HTR-8/SVneo (cell line): ENCODE results near the gene ABCB8.

Experiments used
- DNase-seq: peaks from one replicate; pipeline ENCODE4 v3.0.0; 2011; ENCODE audit warnings: low spot score, mixed read lengths; ENCODE audit not compliant: insufficient read length
- FAIRE-seq: peaks from 2 replicates; lab custom pipeline; 2011; peaks lifted over from hg19 to GRCh38; lab: Jason Lieb, UNC

ABCB8 gene

DNA sequence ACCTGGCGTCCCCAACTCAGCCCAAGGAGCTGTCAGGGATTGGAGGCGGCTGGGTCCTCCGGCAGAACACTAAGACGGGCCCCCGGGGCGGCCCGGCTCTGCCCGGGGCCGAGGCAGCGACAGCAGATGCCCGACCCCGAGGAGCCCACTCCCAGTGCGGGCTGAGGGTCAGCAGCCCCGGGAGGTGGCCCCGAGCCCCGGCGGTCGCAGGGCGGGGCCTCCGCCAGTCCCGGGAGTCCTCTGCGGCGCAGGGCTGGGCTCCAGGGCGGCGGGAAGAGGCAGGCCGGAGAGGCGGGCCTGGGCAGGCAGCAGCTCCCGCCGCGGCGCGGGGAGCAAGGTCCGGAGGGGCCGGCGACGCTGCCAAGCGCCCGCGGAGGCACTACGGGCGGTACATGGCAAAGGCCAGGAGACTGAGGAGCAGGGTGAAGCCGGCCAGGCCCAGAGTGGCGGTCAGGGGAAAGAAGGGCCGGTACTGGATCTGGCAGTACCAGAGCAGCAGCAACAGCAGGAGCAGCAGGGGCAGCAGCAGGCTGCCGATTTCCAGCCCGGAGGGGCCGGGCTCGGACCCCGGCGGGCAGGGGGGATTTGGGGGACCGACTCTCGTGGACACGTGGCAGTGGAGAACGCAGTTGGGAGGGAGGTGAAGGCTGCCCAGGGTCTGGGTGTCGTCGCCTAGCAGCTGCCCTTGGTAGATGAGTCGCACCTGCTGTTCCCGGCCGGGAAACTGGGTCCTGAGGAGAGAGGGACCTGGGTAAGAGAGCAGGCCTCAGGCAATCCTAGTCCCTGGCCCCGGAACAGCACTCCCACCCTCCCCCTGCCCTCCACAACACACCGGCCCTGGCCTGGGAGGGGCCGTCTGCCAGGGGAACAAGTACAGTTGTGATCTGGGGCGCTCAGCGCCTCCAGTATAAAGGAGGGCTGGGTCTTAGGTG lies 53.2 kb downstream of the ABCB8 start:
- DNase-seq (no peak), FAIRE-seq (no peak)

- DNase-seq (no peak), FAIRE-seq (no peak)
Measured at GRCh38 chr7:151082141-151083070, 54.2 kb downstream of the ABCB8 start.

DNA sequence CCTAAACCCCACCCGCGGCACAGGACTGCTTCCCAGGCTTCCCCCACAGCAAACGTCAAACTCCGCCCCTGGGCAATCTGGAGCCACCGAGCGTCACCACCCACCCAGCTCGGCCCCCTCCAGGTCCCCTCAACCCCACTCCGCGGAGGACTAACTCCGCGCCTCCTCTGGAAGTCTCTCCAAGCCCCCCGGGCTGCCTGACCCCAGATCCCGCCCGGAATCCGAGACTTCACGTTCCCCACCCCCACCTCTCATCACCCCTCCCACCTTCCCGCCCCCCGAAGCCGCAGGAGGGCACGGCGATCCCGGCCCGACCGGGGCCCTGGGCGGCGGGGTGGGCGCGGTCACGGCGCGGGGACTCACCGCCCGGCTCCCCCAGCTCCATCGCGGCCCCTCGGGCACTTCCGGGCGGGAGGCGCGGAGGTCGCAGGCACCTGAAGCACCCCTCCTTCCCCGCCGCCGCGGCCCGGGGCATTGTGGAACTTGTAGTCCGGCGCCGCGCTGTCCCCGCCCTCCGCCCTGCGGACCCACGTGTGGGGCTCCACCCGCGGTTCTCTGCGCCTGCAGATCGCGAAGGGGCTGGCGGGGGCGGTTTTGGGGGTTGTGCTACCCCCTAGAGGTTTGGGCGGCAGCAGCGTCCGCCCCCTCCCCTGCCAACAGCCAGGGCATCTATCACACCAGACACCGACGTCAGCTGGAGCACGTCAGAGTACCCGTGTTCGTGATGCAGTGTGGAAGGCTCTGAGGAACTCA lies 55.0 kb downstream of the ABCB8 start, which contains the start of gene TMUB1:
Gene TMUB1 (minus strand): TSS at position 423 of the 753 bp plus-strand sequence. CDS start 930 bp downstream, outside the sequence.
- DNase-seq (peak; percentile 58), FAIRE-seq (no peak)

DNA sequence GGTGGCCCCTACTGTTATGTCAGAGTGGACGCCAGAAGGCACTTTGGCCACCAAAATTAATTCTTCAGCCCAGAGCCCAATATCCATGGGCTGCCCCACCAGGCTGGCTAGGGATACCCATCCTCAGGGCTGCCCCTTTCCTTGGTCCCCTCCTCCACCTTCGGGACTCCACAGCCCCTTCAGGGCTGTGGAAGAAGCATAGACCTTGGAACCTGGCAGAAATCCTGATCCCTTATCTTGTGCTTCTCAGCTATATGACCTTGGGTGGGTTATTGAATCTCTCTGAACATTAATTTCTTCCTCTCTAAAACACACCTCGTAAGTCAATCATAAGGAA lies 55.5 kb downstream of the ABCB8 start:
- DNase-seq (no peak), FAIRE-seq (no peak)

GRCh38 chr7:151085329-151085690 lies 57.1 kb downstream of the ABCB8 start:
- FAIRE-seq (no peak), DNase-seq (no peak)

- no peak for FAIRE-seq
- DNase-seq, result peak; percentile 77
Measured at GRCh38 chr7:151085691-151086620, 57.7 kb downstream of the ABCB8 start, which contains the start of gene AGAP3. Gene AGAP3, plus strand, starts transcription at chr7:151086475. Its CDS starts 267 bp downstream, at chr7:151086742.

DNA sequence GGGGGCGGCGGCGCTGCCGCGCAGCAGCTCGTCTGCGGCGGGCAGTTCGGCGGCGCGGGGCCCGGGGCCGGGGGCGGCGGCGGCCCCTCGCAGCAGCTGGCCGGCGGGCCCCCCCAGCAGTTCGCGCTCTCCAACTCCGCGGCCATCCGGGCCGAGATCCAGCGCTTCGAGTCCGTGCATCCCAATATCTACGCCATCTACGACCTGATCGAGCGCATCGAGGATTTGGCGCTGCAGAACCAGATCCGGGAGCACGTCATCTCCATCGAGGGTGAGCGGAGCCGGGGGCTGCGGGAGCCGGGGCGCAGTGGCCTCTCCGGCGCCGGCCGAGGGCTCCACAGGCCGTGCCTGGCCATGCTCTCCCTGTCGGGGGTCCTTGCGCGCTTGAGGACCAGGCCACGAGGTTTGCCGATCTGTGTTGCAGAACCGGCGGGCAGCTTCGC lies 58.6 kb downstream of the ABCB8 start:
- FAIRE-seq (no peak), DNase-seq (no peak)

DNA sequence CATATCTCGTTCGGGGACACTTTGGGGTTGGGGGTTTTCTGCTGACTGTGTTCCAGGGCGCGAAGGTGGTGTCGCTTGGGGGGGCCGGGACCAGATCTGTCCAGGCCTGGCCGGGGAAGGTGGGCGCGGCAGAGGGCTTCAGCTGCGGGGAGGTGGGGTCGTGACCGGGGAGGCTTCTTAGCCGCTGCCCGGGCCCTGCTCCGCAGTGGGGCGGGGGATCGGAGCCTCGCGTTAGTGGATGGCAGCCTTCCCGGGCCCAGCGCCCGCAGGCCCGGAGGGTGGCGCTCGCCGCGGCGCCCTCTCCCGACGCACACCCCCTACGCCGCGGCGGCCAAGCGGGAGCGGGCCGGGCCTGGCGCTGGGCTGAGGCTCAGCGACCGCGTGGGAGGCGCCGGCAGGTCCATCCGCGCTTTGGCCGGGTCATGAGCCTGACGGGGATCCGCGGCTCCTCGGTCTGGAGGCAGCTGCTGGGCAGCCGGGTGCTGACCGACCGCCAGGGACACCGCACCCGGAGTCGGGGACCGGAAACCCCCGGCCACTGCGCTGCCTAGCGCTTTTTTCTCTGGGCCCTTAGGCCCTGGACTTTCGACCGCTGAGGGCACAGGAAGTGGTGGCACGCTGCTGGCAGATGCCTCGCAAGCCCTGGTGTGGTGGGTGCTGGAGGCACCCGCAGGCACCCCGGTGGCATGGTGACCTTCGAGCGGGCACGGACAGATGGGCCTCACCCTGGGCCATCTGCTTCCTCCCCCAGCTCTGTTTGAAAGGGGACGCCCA lies 59.2 kb downstream of the ABCB8 start:
- DNase-seq, result no peak
- FAIRE-seq, result no peak

DNA sequence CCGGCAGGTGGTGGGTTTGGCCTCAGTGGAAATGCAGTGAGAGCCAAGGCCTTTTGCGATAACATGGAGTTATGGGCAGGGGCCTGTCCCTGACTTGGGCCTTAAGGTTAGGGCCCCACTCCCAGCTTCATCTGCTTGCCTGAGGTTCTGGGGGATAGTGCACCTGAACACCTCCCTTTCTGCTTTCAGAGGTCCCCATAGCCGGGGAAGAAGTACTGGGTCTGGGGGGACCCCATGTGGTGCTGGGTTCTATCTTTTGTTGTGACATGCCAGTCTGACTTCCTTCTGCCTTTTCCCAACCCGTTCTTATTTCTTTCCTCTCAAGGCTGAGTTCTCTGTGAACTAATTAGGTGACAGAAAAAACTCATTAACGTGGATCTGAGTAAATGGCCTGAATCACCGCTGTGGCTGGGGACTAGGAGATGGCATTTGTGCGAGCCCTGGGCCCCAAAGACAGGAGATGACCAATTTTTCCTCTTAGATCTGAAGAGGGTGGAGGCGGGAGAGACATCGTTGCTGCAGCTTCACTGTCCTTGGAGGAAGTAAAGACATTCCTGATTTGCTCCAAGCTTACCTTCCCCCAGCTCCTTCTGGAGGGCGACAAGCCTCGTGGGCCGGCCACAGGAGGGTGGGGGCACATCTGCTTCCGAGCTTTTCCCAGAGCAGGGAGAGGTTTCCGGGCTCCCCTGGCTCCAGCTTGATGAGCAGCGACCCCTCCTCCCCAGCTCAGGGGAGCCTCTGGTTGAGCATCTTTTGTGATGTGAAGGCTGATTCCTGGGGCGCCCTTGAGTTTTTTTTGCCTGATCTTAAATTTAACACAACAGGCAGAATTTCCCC lies 60.0 kb downstream of the ABCB8 start:
- FAIRE-seq (no peak), DNase-seq (no peak)

- DNase-seq (no peak), FAIRE-seq (no peak)
Measured at GRCh38 chr7:151088856-151089699, 60.8 kb downstream of the ABCB8 start.

DNA sequence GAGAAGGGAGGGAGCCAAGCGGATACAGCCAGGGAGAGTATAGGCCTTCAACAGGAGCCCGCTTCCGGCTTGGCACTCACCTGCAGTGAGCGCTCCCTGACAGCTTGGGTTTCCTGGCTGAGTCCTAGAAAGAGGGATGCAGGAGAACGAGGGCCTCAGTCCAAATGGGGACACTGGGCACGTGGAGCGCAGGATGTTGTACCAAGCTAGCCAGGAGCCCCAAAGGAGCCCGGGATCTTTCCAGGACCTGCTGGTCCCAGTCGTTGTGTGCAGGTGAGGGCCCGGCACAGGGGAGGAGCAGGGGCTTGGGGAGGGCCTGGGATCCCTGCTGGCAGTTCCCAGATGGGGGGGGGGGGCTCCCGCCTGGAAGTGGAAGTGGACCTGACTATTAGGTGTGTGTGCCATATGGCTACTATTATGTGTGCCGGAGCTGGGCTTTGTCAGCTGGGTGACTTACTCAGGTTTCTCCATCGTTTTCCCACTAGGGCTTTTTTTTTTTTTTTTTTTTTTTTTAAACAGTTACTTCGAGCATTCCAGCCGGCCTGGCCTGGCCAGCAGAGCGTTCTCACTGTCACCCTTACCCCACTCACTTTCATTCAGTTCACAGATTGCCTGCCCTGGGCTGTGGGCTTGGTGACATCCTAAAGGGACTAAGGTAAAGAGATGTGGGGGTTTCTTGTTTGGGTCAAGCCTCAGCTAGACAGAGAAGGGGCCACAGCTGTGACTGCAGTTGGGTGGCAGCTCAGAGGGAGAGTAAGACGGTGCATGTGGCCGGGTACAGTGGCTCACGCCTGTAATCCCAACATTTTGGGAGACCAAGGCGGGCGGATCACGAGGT lies 61.9 kb downstream of the ABCB8 start:
- DNase-seq (no peak), FAIRE-seq (no peak)

DNA sequence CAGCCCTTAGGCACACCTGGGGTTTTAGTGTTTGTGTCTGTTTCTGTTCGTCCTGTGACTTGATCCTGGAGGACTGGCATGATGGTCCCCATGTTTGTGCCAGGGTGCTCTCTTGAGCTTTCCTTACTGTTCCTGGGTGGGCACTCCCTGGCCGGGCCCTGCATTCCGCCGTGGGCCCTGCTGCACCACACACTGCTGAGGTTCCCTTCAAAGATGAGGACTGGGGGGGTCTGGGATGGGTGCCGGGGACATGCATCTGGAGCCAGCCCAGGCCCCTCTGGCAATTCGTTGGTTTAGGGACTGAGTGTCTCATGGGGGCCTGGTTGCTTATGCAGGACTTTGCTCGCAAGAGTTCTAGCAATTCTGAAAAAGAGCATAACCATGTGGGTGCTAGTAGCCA lies 62.8 kb downstream of the ABCB8 start:
- FAIRE-seq (no peak), DNase-seq (no peak)

- FAIRE-seq (no peak), DNase-seq (no peak)
Measured at GRCh38 chr7:151091431-151091830, 63.2 kb downstream of the ABCB8 start.

- DNase-seq, result no peak
- no peak for FAIRE-seq
Measured at GRCh38 chr7:151091988-151092387, 63.7 kb downstream of the ABCB8 start.

- DNase-seq, result no peak
- FAIRE-seq, result no peak
Measured at GRCh38 chr7:151093748-151094147, 65.5 kb downstream of the ABCB8 start.

- FAIRE-seq, result no peak
- no peak for DNase-seq
Measured at GRCh38 chr7:151094675-151095074, 66.4 kb downstream of the ABCB8 start.
